H9 (cell line): ENCODE data around the gene LAMP2. TPM values are rescaled to one million over a fixed set of nuclear protein-coding genes. Genes with fewer than 3 reads are reported as not detected.

ENCODE experiments used
- DNase-seq: peaks from one replicate; pipeline ENCODE4 v3.0.0-alpha.2; 2017
- H2AFZ ChIP-seq: one replicate; pipeline ENCODE4 v1.6.1; 2013; ENCODE audit warnings: mild to moderate bottlenecking, low read length, control low read depth, moderate library complexity
- H2AK5ac ChIP-seq: 2 replicates; pipeline ENCODE4 v1.6.1; 2013; ENCODE audit warnings: low read length, control low read depth, mixed read lengths; ENCODE audit not compliant: insufficient read length
- H2BK120ac ChIP-seq: one replicate; pipeline ENCODE4 v1.6.1; 2013; ENCODE audit warnings: low read depth, mild to moderate bottlenecking, low read length, control low read depth, inconsistent platforms; ENCODE audit not compliant: poor library complexity, severe bottlenecking
- H2BK12ac ChIP-seq: 2 replicates; pipeline ENCODE4 v1.6.1; 2013; ENCODE audit warnings: low read length, control low read depth, mixed read lengths, low read depth; ENCODE audit not compliant: insufficient read length
- H2BK15ac ChIP-seq: 2 replicates; pipeline ENCODE4 v1.6.1; 2013; ENCODE audit warnings: low read depth, low read length, control low read depth
- H2BK20ac ChIP-seq: one replicate; pipeline ENCODE4 v1.6.1; 2013; ENCODE audit warnings: low read depth, mild to moderate bottlenecking, low read length, control low read depth, inconsistent platforms; ENCODE audit not compliant: poor library complexity, severe bottlenecking
- H2BK5ac ChIP-seq: 2 replicates; pipeline ENCODE4 v1.6.1; 2013; ENCODE audit warnings: low read length, control low read depth, mixed read lengths; ENCODE audit not compliant: insufficient read length
- H3K14ac ChIP-seq: 2 replicates; pipeline ENCODE4 v1.6.1; 2013; ENCODE audit warnings: low read length, control low read depth; ENCODE audit not compliant: insufficient read depth
- H3K18ac ChIP-seq: 2 replicates; pipeline ENCODE4 v1.6.1; 2013; ENCODE audit warnings: low read depth, mild to moderate bottlenecking, mixed read lengths, low read length, control low read depth; ENCODE audit not compliant: insufficient read length
- H3K23ac ChIP-seq: 2 replicates; pipeline ENCODE4 v1.6.1; 2013; ENCODE audit warnings: low read length, control low read depth, mixed read lengths, low read depth; ENCODE audit not compliant: insufficient read length
- H3K23me2 ChIP-seq: 2 replicates; pipeline ENCODE4 v1.6.1; 2013; ENCODE audit warnings: low read depth, mild to moderate bottlenecking, mixed read lengths, low read length, control low read depth; ENCODE audit not compliant: insufficient read length, poor library complexity, severe bottlenecking
- H3K27ac ChIP-seq: 2 replicates; pipeline ENCODE4 v1.5.1; 2013; ENCODE audit warnings: low read length, control low read depth, mixed read lengths, low read depth; ENCODE audit not compliant: insufficient read length
- H3K27me3 ChIP-seq: 2 replicates; pipeline ENCODE4 v1.6.1; 2013; ENCODE audit warnings: low read length, control low read depth, inconsistent platforms; ENCODE audit not compliant: insufficient read depth
- H3K4ac ChIP-seq: 2 replicates; pipeline ENCODE4 v1.6.1; 2013; ENCODE audit warnings: low read depth, mild to moderate bottlenecking, control low read depth, inconsistent platforms, low read length, moderate library complexity
- H3K4me1 ChIP-seq: 2 replicates; pipeline ENCODE4 v1.6.1; 2013; ENCODE audit warnings: low read length, control low read depth, inconsistent platforms; ENCODE audit not compliant: insufficient read depth
- H3K4me2 ChIP-seq: 2 replicates; pipeline ENCODE4 v1.6.1; 2013; ENCODE audit warnings: low read length, control low read depth, mixed read lengths; ENCODE audit not compliant: insufficient read length, insufficient read depth
- H3K56ac ChIP-seq: 2 replicates; pipeline ENCODE4 v1.6.1; 2013; ENCODE audit warnings: low read depth, mild to moderate bottlenecking, mixed read lengths, low read length, control low read depth; ENCODE audit not compliant: insufficient read length
- H3K79me1 ChIP-seq: 2 replicates; pipeline ENCODE4 v1.6.1; 2013; ENCODE audit warnings: low read depth, mild to moderate bottlenecking, moderate library complexity, low read length, control low read depth, inconsistent platforms; ENCODE audit not compliant: insufficient read depth, poor library complexity, severe bottlenecking
- H3K79me2 ChIP-seq: 2 replicates; pipeline ENCODE4 v1.6.1; 2013; ENCODE audit warnings: low read length, control low read depth, inconsistent platforms; ENCODE audit not compliant: insufficient read depth
- H3K9ac ChIP-seq: 2 replicates; pipeline ENCODE4 v1.6.1; 2013; ENCODE audit warnings: low read length, control low read depth, mixed read lengths; ENCODE audit not compliant: insufficient read length; ENCODE audit errors: extremely low read depth
- H3K9me3 ChIP-seq: one replicate; pipeline ENCODE4 v1.6.1; 2013; ENCODE audit warnings: low read depth, low read length, inconsistent platforms; ENCODE audit not compliant: control insufficient read depth
- H3T11ph ChIP-seq: one replicate; pipeline ENCODE4 v1.6.1; 2013; ENCODE audit warnings: mild to moderate bottlenecking, low read length, control low read depth, inconsistent platforms
- H4K20me1 ChIP-seq: one replicate; pipeline ENCODE4 v1.6.1; 2013; ENCODE audit not compliant: control insufficient read depth, insufficient read length, insufficient read depth
- H4K5ac ChIP-seq: 2 replicates; pipeline ENCODE4 v1.6.1; 2013; ENCODE audit warnings: low read depth, mild to moderate bottlenecking, mixed read lengths, low read length, control low read depth; ENCODE audit not compliant: insufficient read length
- H4K8ac ChIP-seq: replicated peaks from 2 replicates; pipeline ENCODE4 v1.6.1; 2013; ENCODE audit warnings: low read length, control low read depth, mixed read lengths, low read depth; ENCODE audit not compliant: insufficient read length
- H4K91ac ChIP-seq: 2 replicates; pipeline ENCODE4 v1.6.1; 2013; ENCODE audit warnings: low read depth, mild to moderate bottlenecking, moderate library complexity, mixed read lengths, low read length, control low read depth; ENCODE audit not compliant: insufficient read length
- H3K27ac Mint-ChIP-seq, 3 experiments: 2 replicates in 2 of 3; 3 replicates in 1 of 3; pipeline ENCODE4 v1.8.0; 2020 to 2021; ENCODE audit warnings: mixed read lengths in 3 of 3, mild to moderate bottlenecking in 1 of 3, moderate library complexity in 1 of 3
- H3K27me3 Mint-ChIP-seq: 2 replicates; pipeline ENCODE4 v1.8.0; 2021; ENCODE audit warnings: low read depth, mild to moderate bottlenecking, moderate library complexity, mixed read lengths
- H3K36me3 Mint-ChIP-seq, 3 experiments: 2 replicates in 2 of 3; 3 replicates in 1 of 3; pipeline ENCODE4 v1.8.0; 2020 to 2021; ENCODE audit warnings: low read depth in 3 of 3, mixed read lengths in 3 of 3; ENCODE audit not compliant: insufficient read depth in 1 of 3
- H3K4me1 Mint-ChIP-seq, 2 experiments: 2 replicates each; pipeline ENCODE4 v1.8.0; 2020; ENCODE audit warnings: mixed read lengths in 2 of 2
- H3K4me3 Mint-ChIP-seq, 2 experiments: 2 replicates in 1 of 2; 3 replicates in 1 of 2; pipeline ENCODE4 v1.8.0; 2020 to 2021; ENCODE audit warnings: mild to moderate bottlenecking in 2 of 2, mixed read lengths in 2 of 2, moderate library complexity in 1 of 2
- H3K9me3 Mint-ChIP-seq, 2 experiments: 2 replicates in 1 of 2; 3 replicates in 1 of 2; pipeline ENCODE4 v1.8.0; 2020; ENCODE audit warnings: mild to moderate bottlenecking in 2 of 2, mixed read lengths in 2 of 2, moderate library complexity in 1 of 2
- WGBS: extraction: QIAGEN DNeasy Blood & Tissue Kit; methylation state at CpG from one replicate; pipeline ENCODE4 v1.1.7; 2013; ENCODE audit warnings: missing lambda C conversion rate, low lambda C conversion rate, mixed read lengths; ENCODE audit not compliant: insufficient read length; ENCODE audit errors: extremely low coverage; 5-methylcytosine and 5-hydroxymethylcytosine counted together
- total RNA-seq: library from RNA; stranded (reverse); gene quantifications from 2 replicates; pipeline ENCODE4 v1.2.1, GENCODE V29; 2021
- TF ChIP-seq, protein P1 (sequence below): fragments of 200-600 bp; sonication (generic); conservative IDR thresholded peaks from 3 replicates; pipeline ENCODE4 v1.8.0; 2021; ENCODE audit warnings: antibody characterized with exemption, mild to moderate bottlenecking

Gene LAMP2
- total RNA-seq, 1 experiment from 2014 or later: 27.7 TPM

DNA sequence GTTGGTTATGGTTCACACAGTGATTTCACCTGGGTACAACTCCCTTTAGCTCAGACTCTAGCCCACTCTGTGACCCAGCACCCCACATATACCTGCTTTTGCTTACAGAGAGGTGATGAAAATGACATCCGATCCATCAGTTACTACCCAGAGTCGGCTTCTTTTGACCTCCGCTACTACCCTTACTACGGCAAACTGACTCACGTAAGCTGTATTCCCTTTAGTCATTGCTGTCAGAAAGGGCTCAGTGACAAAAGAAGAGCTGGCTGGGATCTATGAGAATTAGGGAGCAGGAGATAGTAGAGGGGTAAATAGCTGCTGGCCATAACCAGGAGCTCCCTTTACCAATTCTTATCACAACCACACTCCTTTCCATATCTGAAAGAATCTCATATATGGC is 90.5 kb downstream of the LAMP2 start:
- Mint-ChIP-seq H3K9me3 (peaks cover 60 to 66% of the 10 kb centered on the region in 2 experiments), H3K4me3 (no peak overlapping the region), H3K36me3 (no peaks in the 10 kb centered on the region), H3K27ac (no peak overlapping the region), H3K4me1 (peaks cover 17 to 23% of the 10 kb centered on the region in 2 experiments), H3K27me3 (peaks cover 4% of the 10 kb centered on the region)
- no peak overlapping the region for H4K8ac ChIP-seq
- no peak overlapping the region for H3K4ac ChIP-seq
- no peak overlapping the region for H4K5ac ChIP-seq
- H3K79me2 ChIP-seq: no peaks in the 10 kb centered on the region
- H2BK20ac ChIP-seq: no peak overlapping the region
- no peaks in the 10 kb centered on the region for H3K27me3 ChIP-seq
- no peak overlapping the region for H3K18ac ChIP-seq
- DNase-seq: no peak
- no peak overlapping the region for H3K27ac ChIP-seq
- no peaks in the 10 kb centered on the region for H3K79me1 ChIP-seq
- no peak overlapping the region for H4K91ac ChIP-seq
- no peak overlapping the region for H3K23ac ChIP-seq
- H3T11ph ChIP-seq: no peak overlapping the region
- no peak overlapping the region for H3K9ac ChIP-seq
- no CpG with 5 or more reads among the region's 5 CpGs for WGBS
- H2BK12ac ChIP-seq: no peak overlapping the region
- no peak overlapping the region for H3K56ac ChIP-seq
- H3K14ac ChIP-seq: no peak overlapping the region
- H2AK5ac ChIP-seq: no peak overlapping the region
- H3K9me3 ChIP-seq: peaks cover 48% of the 10 kb centered on the region
- H3K4me2 ChIP-seq: no peak overlapping the region
- no peaks in the 10 kb centered on the region for H3K23me2 ChIP-seq
- peaks cover 3% of the 10 kb centered on the region; the same call in 1 of the 2 replicates for H3K4me1 ChIP-seq
- H2BK15ac ChIP-seq: no peak overlapping the region
- no peak overlapping the region for H2BK5ac ChIP-seq
- H4K20me1 ChIP-seq: no peaks in the 10 kb centered on the region
- TF ChIP-seq, protein P1, sequence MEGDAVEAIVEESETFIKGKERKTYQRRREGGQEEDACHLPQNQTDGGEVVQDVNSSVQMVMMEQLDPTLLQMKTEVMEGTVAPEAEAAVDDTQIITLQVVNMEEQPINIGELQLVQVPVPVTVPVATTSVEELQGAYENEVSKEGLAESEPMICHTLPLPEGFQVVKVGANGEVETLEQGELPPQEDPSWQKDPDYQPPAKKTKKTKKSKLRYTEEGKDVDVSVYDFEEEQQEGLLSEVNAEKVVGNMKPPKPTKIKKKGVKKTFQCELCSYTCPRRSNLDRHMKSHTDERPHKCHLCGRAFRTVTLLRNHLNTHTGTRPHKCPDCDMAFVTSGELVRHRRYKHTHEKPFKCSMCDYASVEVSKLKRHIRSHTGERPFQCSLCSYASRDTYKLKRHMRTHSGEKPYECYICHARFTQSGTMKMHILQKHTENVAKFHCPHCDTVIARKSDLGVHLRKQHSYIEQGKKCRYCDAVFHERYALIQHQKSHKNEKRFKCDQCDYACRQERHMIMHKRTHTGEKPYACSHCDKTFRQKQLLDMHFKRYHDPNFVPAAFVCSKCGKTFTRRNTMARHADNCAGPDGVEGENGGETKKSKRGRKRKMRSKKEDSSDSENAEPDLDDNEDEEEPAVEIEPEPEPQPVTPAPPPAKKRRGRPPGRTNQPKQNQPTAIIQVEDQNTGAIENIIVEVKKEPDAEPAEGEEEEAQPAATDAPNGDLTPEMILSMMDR: no peak
- no peak overlapping the region for H2AFZ ChIP-seq
- no peak overlapping the region for H2BK120ac ChIP-seq

Other genes starting within 250 kb of the LAMP2 start
- gene ZBTB33, start 218.5 kb downstream of the LAMP2 start, total RNA-seq: 18.1 and 18.7 TPM in 2 replicates
- gene TMEM255A, start 157.8 kb downstream of the LAMP2 start, total RNA-seq: 0.20 and 0.77 TPM in 2 replicates
- not detected in 2 replicates for gene ATP1B4, start 107.2 kb downstream of the LAMP2 start, total RNA-seq
- gene CUL4B, start 91.7 kb upstream of the LAMP2 start, total RNA-seq: 44.9 and 48.4 TPM in 2 replicates
- 27.7 and 28.9 TPM in 2 replicates for gene MCTS1, start 134.8 kb upstream of the LAMP2 start, total RNA-seq
- gene C1GALT1C1, start 160.8 kb upstream of the LAMP2 start, total RNA-seq: 14.8 and 16.0 TPM in 2 replicates